Measurements from ENCODE around the gene USP3. TPM values are rescaled to one million over a fixed set of nuclear protein-coding genes. Genes with fewer than 3 reads are reported as not detected.

Gene USP3
- polyA plus RNA-seq, 1 donor (not counting 4 experiments of a cell fraction or from before 2014, with no cell fraction given), result 16.2 TPM

- no peak overlapping the region for H2AFZ ChIP-seq (ENCODE audit: control insufficient read depth, low read length)
- FAIRE-seq (no peak), DNase-seq (ENCODE audit: low read depth, low spot score) (no peak)
- dilution Hi-C loops (cut with MboI; ENCODE audit: extremely low pct_ligation_motif_present, low sequenced_read_pairs), result no loop called here
- H3K9me3 ChIP-seq (ENCODE audit: control insufficient read depth, low read depth, low read length), result no peaks in the 10 kb centered on the region
- no peak overlapping the region for H3K4me2 ChIP-seq (ENCODE audit: control insufficient read depth, extremely low read depth, insufficient read depth, low read depth, low read length)
- H3K4me1 ChIP-seq (ENCODE audit: control insufficient read depth, extremely low read depth, insufficient read depth, low read length), result peaks cover 15% of the 10 kb centered on the region
- no peaks in the 10 kb centered on the region for H4K20me1 ChIP-seq (ENCODE audit: control insufficient read depth, extremely low read depth, insufficient read depth, low read length)
- no peaks in the 10 kb centered on the region for H3K79me2 ChIP-seq (ENCODE audit: control insufficient read depth, insufficient read depth, low read length)
- peaks cover 0 to 3% of the 10 kb centered on the region in 2 experiments for H3K36me3 ChIP-seq (ENCODE audit: control insufficient read depth in 2 of 2, extremely low read depth in 1 of 2, insufficient read depth in 2 of 2, low read length in 2 of 2)
- no peak overlapping the region for H3K4me3 ChIP-seq (ENCODE audit: control insufficient read depth in 2 of 3, extremely low read depth in 1 of 3, insufficient read depth in 2 of 3, low read depth in 1 of 3, low read length in 3 of 3)
- H3K9ac ChIP-seq (ENCODE audit: control insufficient read depth, extremely low read depth, insufficient read depth, low read length), result no peak overlapping the region
- H3K9me1 ChIP-seq (ENCODE audit: control insufficient read depth, extremely low read depth, insufficient read depth, low read length), result no peaks in the 10 kb centered on the region
- no peaks in the 10 kb centered on the region for H3K27me3 ChIP-seq (ENCODE audit: control insufficient read depth, extremely low read depth, insufficient read depth, low read length)
- TF ChIP-seq EZH2 (IDR thresholded peaks at IDR 0.05; ENCODE audit: low read length), result no peak
- no peak for TF ChIP-seq CTCF (optimal IDR thresholded peaks at IDR 0.05 in 1 of 3, IDR thresholded peaks at IDR 0.05 in 1 of 3, conservative IDR thresholded peaks at IDR 0.05 in 1 of 3; ENCODE audit: extremely low read depth in 1 of 3, insufficient read depth in 2 of 3, low read length in 3 of 3)
- no peak overlapping the region for H3K27ac ChIP-seq (ENCODE audit: control insufficient read depth, insufficient read depth, low read length)
Measured at GRCh38 chr15:63603516-63603915, 99.1 kb downstream of the USP3 start.

- H2AFZ ChIP-seq (ENCODE audit: control insufficient read depth, low read length), result no peak overlapping the region
- no peaks in the 10 kb centered on the region for H4K20me1 ChIP-seq (ENCODE audit: control insufficient read depth, extremely low read depth, insufficient read depth, low read length)
- no peak overlapping the region for H3K27ac ChIP-seq (ENCODE audit: control insufficient read depth, insufficient read depth, low read length)
- no peak for TF ChIP-seq CTCF (optimal IDR thresholded peaks at IDR 0.05 in 1 of 3, IDR thresholded peaks at IDR 0.05 in 1 of 3, conservative IDR thresholded peaks at IDR 0.05 in 1 of 3; ENCODE audit: extremely low read depth in 1 of 3, insufficient read depth in 2 of 3, low read length in 3 of 3)
- no peak for TF ChIP-seq EZH2 (IDR thresholded peaks at IDR 0.05; ENCODE audit: low read length)
- dilution Hi-C loops (cut with MboI; ENCODE audit: extremely low pct_ligation_motif_present, low sequenced_read_pairs), result no loop called here
- no peak for FAIRE-seq
- H3K4me3 ChIP-seq (ENCODE audit: control insufficient read depth in 2 of 3, extremely low read depth in 1 of 3, insufficient read depth in 2 of 3, low read depth in 1 of 3, low read length in 3 of 3), result no peak overlapping the region
- H3K9me3 ChIP-seq (ENCODE audit: control insufficient read depth, low read depth, low read length), result no peaks in the 10 kb centered on the region
- no peaks in the 10 kb centered on the region for H3K79me2 ChIP-seq (ENCODE audit: control insufficient read depth, insufficient read depth, low read length)
- H3K4me1 ChIP-seq (ENCODE audit: control insufficient read depth, extremely low read depth, insufficient read depth, low read length), result peaks cover 12% of the 10 kb centered on the region
- peaks cover 4 to 6% of the 10 kb centered on the region in 2 experiments for H3K36me3 ChIP-seq (ENCODE audit: control insufficient read depth in 2 of 2, extremely low read depth in 1 of 2, insufficient read depth in 2 of 2, low read length in 2 of 2)
- no peak overlapping the region for H3K9ac ChIP-seq (ENCODE audit: control insufficient read depth, extremely low read depth, insufficient read depth, low read length)
- no peak for DNase-seq (ENCODE audit: low read depth, low spot score)
- no peaks in the 10 kb centered on the region for H3K9me1 ChIP-seq (ENCODE audit: control insufficient read depth, extremely low read depth, insufficient read depth, low read length)
- no peak overlapping the region for H3K4me2 ChIP-seq (ENCODE audit: control insufficient read depth, extremely low read depth, insufficient read depth, low read depth, low read length)
- no peaks in the 10 kb centered on the region for H3K27me3 ChIP-seq (ENCODE audit: control insufficient read depth, extremely low read depth, insufficient read depth, low read length)
Measured at GRCh38 chr15:63604281-63604680, 99.9 kb downstream of the USP3 start.

Measured in keratinocyte (primary cell).